ENCODE measurements around the gene LMBRD2. TPM values are rescaled to one million over a fixed set of nuclear protein-coding genes. Genes with fewer than 3 reads are reported as not detected.

LMBRD2 gene
- total and polyA plus RNA-seq, 2 experiments from 2014 or later: 4.4 to 6.2 TPM

- TF ChIP-seq, protein P1, sequence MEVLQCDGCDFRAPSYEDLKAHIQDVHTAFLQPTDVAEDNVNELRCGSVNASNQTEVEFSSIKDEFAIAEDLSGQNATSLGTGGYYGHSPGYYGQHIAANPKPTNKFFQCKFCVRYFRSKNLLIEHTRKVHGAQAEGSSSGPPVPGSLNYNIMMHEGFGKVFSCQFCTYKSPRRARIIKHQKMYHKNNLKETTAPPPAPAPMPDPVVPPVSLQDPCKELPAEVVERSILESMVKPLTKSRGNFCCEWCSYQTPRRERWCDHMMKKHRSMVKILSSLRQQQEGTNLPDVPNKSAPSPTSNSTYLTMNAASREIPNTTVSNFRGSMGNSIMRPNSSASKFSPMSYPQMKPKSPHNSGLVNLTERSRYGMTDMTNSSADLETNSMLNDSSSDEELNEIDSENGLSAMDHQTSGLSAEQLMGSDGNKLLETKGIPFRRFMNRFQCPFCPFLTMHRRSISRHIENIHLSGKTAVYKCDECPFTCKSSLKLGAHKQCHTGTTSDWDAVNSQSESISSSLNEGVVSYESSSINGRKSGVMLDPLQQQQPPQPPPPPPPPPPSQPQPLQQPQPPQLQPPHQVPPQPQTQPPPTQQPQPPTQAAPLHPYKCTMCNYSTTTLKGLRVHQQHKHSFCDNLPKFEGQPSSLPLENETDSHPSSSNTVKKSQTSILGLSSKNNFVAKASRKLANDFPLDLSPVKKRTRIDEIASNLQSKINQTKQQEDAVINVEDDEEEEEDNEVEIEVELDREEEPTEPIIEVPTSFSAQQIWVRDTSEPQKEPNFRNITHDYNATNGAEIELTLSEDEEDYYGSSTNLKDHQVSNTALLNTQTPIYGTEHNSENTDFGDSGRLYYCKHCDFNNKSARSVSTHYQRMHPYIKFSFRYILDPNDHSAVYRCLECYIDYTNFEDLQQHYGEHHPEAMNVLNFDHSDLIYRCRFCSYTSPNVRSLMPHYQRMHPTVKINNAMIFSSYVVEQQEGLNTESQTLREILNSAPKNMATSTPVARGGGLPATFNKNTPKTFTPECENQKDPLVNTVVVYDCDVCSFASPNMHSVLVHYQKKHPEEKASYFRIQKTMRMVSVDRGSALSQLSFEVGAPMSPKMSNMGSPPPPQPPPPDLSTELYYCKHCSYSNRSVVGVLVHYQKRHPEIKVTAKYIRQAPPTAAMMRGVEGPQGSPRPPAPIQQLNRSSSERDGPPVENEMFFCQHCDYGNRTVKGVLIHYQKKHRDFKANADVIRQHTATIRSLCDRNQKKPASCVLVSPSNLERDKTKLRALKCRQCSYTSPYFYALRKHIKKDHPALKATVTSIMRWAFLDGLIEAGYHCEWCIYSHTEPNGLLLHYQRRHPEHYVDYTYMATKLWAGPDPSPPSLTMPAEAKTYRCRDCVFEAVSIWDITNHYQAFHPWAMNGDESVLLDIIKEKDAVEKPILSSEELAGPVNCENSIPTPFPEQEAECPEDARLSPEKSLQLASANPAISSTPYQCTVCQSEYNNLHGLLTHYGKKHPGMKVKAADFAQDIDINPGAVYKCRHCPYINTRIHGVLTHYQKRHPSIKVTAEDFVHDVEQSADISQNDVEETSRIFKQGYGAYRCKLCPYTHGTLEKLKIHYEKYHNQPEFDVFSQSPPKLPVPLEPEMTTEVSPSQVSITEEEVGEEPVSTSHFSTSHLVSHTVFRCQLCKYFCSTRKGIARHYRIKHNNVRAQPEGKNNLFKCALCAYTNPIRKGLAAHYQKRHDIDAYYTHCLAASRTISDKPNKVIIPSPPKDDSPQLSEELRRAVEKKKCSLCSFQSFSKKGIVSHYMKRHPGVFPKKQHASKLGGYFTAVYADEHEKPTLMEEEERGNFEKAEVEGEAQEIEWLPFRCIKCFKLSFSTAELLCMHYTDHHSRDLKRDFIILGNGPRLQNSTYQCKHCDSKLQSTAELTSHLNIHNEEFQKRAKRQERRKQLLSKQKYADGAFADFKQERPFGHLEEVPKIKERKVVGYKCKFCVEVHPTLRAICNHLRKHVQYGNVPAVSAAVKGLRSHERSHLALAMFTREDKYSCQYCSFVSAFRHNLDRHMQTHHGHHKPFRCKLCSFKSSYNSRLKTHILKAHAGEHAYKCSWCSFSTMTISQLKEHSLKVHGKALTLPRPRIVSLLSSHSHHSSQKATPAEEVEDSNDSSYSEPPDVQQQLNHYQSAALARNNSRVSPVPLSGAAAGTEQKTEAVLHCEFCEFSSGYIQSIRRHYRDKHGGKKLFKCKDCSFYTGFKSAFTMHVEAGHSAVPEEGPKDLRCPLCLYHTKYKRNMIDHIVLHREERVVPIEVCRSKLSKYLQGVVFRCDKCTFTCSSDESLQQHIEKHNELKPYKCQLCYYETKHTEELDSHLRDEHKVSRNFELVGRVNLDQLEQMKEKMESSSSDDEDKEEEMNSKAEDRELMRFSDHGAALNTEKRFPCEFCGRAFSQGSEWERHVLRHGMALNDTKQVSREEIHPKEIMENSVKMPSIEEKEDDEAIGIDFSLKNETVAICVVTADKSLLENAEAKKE (CRISPR knock-in tag; IDR thresholded peaks at IDR 0.05): no peak
- no peak for TF ChIP-seq STAT1 (IDR thresholded peaks at IDR 0.05; ENCODE audit: unreplicated experiment)
- no peak for TF ChIP-seq ETS1 (IDR thresholded peaks at IDR 0.05)
- no peak for TF ChIP-seq ZNF331 (CRISPR knock-in tag; IDR thresholded peaks at IDR 0.05; ENCODE audit: low read depth)
Measured at GRCh38 chr5:36070687-36071571, 80.8 kb downstream of the LMBRD2 start (continued).

GRCh38 chr5:36068751-36069281 lies 82.9 kb downstream of the LMBRD2 start:
- ATAC-seq (no peak), DNase-seq (ENCODE audit: low spot score) (no peak)
- Histone ChIP-seq H3K4me1 (ENCODE audit: insufficient read depth) (peaks cover 14% of the 10 kb centered on the region), H3K27ac (ENCODE audit: low read depth) (no peak overlapping the region), H3K4me3 (no peak overlapping the region), H3K9me2 (ENCODE audit: insufficient read depth) (peaks cover 6% of the 10 kb centered on the region; the same call in 1 of the 2 replicates), H3K79me2 (replicated peaks; ENCODE audit: insufficient read depth) (no peaks in the 10 kb centered on the region; the same call in none of the 2 replicates), H3K27me3 (ENCODE audit: insufficient read depth) (peaks cover 7% of the 10 kb centered on the region; the same call in 1 of the 2 replicates), H4K20me1 (replicated peaks; ENCODE audit: insufficient read depth) (no peaks in the 10 kb centered on the region), H3F3A (replicated peaks; ENCODE audit: low read depth) (no peaks in the 10 kb centered on the region), H3K36me3 (ENCODE audit: insufficient read depth) (no peaks in the 10 kb centered on the region), H2AFZ (no peak overlapping the region), H3K4me2 (no peak overlapping the region)
- H3K4me1 Mint-ChIP-seq: peaks cover 20% of the 10 kb centered on the region
- no peak for TF ChIP-seq CREB1 (CRISPR knock-in tag; IDR thresholded peaks at IDR 0.05; ENCODE audit: low read depth)
- no peak for TF ChIP-seq EZH2phosphoT487 (IDR thresholded peaks at IDR 0.05; ENCODE audit: unreplicated experiment)
- peaks cover 7% of the 10 kb centered on the region for H3K36me3 Mint-ChIP-seq (ENCODE audit: low read depth)
- H3K27ac Mint-ChIP-seq: no peak overlapping the region
- peaks cover 3% of the 10 kb centered on the region for H3K27me3 Mint-ChIP-seq (ENCODE audit: insufficient read depth, low read depth, poor library complexity)
- H3K9me3 Mint-ChIP-seq: no peaks in the 10 kb centered on the region
- no peak overlapping the region for H3K4me3 Mint-ChIP-seq
